Measurements from ENCODE around the gene JPH2. TPM values are rescaled to one million over a fixed set of nuclear protein-coding genes. Genes with fewer than 3 reads are reported as not detected.

JPH2 gene
- total and polyA plus RNA-seq, 2 experiments from 2014 or later: 0.16 to 1.1 TPM

DNA sequence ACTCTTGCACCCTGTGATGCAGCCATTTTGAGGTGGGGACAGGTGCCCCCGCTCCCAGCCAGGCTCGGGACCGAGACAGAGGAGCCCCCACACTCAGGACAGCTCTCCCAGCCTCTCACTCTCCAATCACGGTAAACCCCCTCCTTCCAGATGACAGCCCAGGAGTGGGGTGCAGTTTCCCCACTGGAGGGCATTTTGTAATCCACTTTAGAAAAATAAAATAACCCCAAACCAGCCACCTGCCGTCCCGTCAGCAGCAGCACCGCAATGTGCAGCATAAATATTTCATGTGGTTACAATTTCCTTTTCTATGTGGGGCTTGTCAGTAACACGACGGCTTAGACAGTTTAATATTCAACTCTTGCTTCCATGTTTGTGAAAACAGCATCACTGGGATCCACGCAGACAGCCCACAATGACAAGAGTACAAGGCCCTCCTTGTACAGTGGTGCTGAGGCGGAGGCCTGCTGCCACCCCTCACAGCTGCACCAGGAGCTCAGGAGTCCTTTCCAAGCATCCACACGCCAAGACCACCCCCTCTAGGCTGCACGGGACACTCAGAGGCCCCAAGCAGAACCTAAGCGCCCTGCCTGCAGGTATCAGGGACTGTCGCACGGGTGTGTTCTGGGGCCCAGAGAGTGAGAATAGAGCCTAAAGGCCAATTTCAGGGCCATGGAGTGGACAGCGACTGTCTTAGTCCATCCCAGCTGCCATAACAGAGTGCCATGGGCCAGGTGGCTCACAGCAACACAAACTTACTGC, 116.7 kb downstream of the JPH2 start:
- no peak overlapping the region for H3K27ac Mint-ChIP-seq
- H3K27me3 Mint-ChIP-seq (ENCODE audit: insufficient read depth, low read depth, poor library complexity): peaks cover 10% of the 10 kb centered on the region
- H3K4me1 Mint-ChIP-seq: peaks cover 24% of the 10 kb centered on the region
- ATAC-seq: no peak
- Histone ChIP-seq H3K27ac (ENCODE audit: low read depth) (no peak overlapping the region), H3K36me3 (ENCODE audit: insufficient read depth) (no peaks in the 10 kb centered on the region), H3K27me3 (ENCODE audit: insufficient read depth) (no peaks in the 10 kb centered on the region), H4K20me1 (replicated peaks; ENCODE audit: insufficient read depth) (no peaks in the 10 kb centered on the region), H3K79me2 (replicated peaks; ENCODE audit: insufficient read depth) (no peaks in the 10 kb centered on the region), H3K4me2 (no peak overlapping the region), H3K4me3 (no peak overlapping the region), H2AFZ (no peak overlapping the region), H3F3A (replicated peaks; ENCODE audit: low read depth) (no peaks in the 10 kb centered on the region), H3K9me2 (ENCODE audit: insufficient read depth) (no peaks in the 10 kb centered on the region), H3K4me1 (ENCODE audit: insufficient read depth) (no peaks in the 10 kb centered on the region; the same call in 1 of the 2 replicates)
- no peaks in the 10 kb centered on the region for H3K36me3 Mint-ChIP-seq (ENCODE audit: low read depth)
- no peak for DNase-seq (ENCODE audit: low spot score)
- TF ChIP-seq, protein P1, sequence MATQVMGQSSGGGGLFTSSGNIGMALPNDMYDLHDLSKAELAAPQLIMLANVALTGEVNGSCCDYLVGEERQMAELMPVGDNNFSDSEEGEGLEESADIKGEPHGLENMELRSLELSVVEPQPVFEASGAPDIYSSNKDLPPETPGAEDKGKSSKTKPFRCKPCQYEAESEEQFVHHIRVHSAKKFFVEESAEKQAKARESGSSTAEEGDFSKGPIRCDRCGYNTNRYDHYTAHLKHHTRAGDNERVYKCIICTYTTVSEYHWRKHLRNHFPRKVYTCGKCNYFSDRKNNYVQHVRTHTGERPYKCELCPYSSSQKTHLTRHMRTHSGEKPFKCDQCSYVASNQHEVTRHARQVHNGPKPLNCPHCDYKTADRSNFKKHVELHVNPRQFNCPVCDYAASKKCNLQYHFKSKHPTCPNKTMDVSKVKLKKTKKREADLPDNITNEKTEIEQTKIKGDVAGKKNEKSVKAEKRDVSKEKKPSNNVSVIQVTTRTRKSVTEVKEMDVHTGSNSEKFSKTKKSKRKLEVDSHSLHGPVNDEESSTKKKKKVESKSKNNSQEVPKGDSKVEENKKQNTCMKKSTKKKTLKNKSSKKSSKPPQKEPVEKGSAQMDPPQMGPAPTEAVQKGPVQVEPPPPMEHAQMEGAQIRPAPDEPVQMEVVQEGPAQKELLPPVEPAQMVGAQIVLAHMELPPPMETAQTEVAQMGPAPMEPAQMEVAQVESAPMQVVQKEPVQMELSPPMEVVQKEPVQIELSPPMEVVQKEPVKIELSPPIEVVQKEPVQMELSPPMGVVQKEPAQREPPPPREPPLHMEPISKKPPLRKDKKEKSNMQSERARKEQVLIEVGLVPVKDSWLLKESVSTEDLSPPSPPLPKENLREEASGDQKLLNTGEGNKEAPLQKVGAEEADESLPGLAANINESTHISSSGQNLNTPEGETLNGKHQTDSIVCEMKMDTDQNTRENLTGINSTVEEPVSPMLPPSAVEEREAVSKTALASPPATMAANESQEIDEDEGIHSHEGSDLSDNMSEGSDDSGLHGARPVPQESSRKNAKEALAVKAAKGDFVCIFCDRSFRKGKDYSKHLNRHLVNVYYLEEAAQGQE (IDR thresholded peaks at IDR 0.05; ENCODE audit: unreplicated experiment): peak; percentile 35
- TF ChIP-seq POLR2AphosphoS5 (IDR thresholded peaks at IDR 0.05; ENCODE audit: low read depth): no peak
- no peak overlapping the region for H3K4me3 Mint-ChIP-seq
- H3K9me3 Mint-ChIP-seq: no peaks in the 10 kb centered on the region

GRCh38 chr20:44069203-44070011, 117.6 kb downstream of the JPH2 start:
- H3K9me2 ChIP-seq (ENCODE audit: insufficient read depth): no peaks in the 10 kb centered on the region
- H2AFZ ChIP-seq: no peak overlapping the region
- H3K4me3 Mint-ChIP-seq: no peak overlapping the region
- H3K27ac ChIP-seq (ENCODE audit: low read depth): no peak overlapping the region
- H4K20me1 ChIP-seq (replicated peaks; ENCODE audit: insufficient read depth): no peaks in the 10 kb centered on the region
- peaks cover 24% of the 10 kb centered on the region for H3K4me1 Mint-ChIP-seq
- TF ChIP-seq STAT1 (IDR thresholded peaks at IDR 0.05; ENCODE audit: unreplicated experiment): no peak
- DNase-seq (ENCODE audit: low spot score) (no peak), ATAC-seq (no peak)
- H3K4me3 ChIP-seq: no peak overlapping the region
- no peaks in the 10 kb centered on the region for H3K79me2 ChIP-seq (replicated peaks; ENCODE audit: insufficient read depth)
- no peaks in the 10 kb centered on the region for H3K27me3 ChIP-seq (ENCODE audit: insufficient read depth)
- no peaks in the 10 kb centered on the region for H3K36me3 Mint-ChIP-seq (ENCODE audit: low read depth)
- no peaks in the 10 kb centered on the region for H3F3A ChIP-seq (replicated peaks; ENCODE audit: low read depth)
- no peaks in the 10 kb centered on the region; the same call in 1 of the 2 replicates for H3K4me1 ChIP-seq (ENCODE audit: insufficient read depth)
- no peaks in the 10 kb centered on the region for H3K36me3 ChIP-seq (ENCODE audit: insufficient read depth)
- peaks cover 10% of the 10 kb centered on the region for H3K27me3 Mint-ChIP-seq (ENCODE audit: insufficient read depth, low read depth, poor library complexity)
- H3K9me3 Mint-ChIP-seq: no peaks in the 10 kb centered on the region
- H3K4me2 ChIP-seq: no peak overlapping the region
- no peak overlapping the region for H3K27ac Mint-ChIP-seq

Measured in GM23338 (cell line).